NCI-H146 (cell line): ENCODE results near the gene AKAP13.

Source experiments
- DNase-seq: peaks from one replicate; lab custom pipeline; 2025; lab: John Stamatoyannopoulos, UW

AKAP13 gene

GRCh38 chr15:85598718-85599398 lies 218.5 kb downstream of the AKAP13 start:
- no peak for DNase-seq

- DNase-seq: no peak
These were observed 219.6 kb downstream of the AKAP13 start for GRCh38 chr15:85600001-85600400.

GRCh38 chr15:85603160-85603559 lies 222.8 kb downstream of the AKAP13 start:
- DNase-seq: no peak

- DNase-seq: no peak
These were observed 223.3 kb downstream of the AKAP13 start for GRCh38 chr15:85603703-85604102.

- DNase-seq: no peak
These were observed 223.8 kb downstream of the AKAP13 start for GRCh38 chr15:85604194-85604593.

- DNase-seq: no peak
These were observed 226.3 kb downstream of the AKAP13 start for GRCh38 chr15:85606738-85607137.

- DNase-seq: no peak
These were observed 226.9 kb downstream of the AKAP13 start for GRCh38 chr15:85607141-85607806.

- DNase-seq: no peak
These were observed 227.4 kb downstream of the AKAP13 start for GRCh38 chr15:85607842-85608241.

- DNase-seq: no peak
These were observed 229.1 kb downstream of the AKAP13 start for GRCh38 chr15:85609492-85609891.

GRCh38 chr15:85611361-85611760 lies 231.0 kb downstream of the AKAP13 start:
- no peak for DNase-seq

- DNase-seq: no peak
These were observed 233.7 kb downstream of the AKAP13 start for GRCh38 chr15:85614059-85614458.

- DNase-seq: no peak
These were observed 235.5 kb downstream of the AKAP13 start for GRCh38 chr15:85615930-85616329.

- no peak for DNase-seq
These were observed 236.2 kb downstream of the AKAP13 start for GRCh38 chr15:85616549-85617110.

- no peak for DNase-seq
These were observed 237.8 kb downstream of the AKAP13 start for GRCh38 chr15:85618228-85618505.

GRCh38 chr15:85618956-85619491 lies 238.6 kb downstream of the AKAP13 start:
- DNase-seq: no peak

GRCh38 chr15:85619992-85620689 lies 239.7 kb downstream of the AKAP13 start:
- no peak for DNase-seq

- no peak for DNase-seq
These were observed 240.3 kb downstream of the AKAP13 start for GRCh38 chr15:85620690-85621049.

GRCh38 chr15:85621094-85621493 lies 240.7 kb downstream of the AKAP13 start:
- no peak for DNase-seq

- no peak for DNase-seq
These were observed 241.9 kb downstream of the AKAP13 start for GRCh38 chr15:85622221-85622831.

GRCh38 chr15:85623315-85624049 lies 243.1 kb downstream of the AKAP13 start:
- no peak for DNase-seq

- no peak for DNase-seq
These were observed 243.9 kb downstream of the AKAP13 start for GRCh38 chr15:85624291-85624801.
